Mucosa of descending colon (tissue), 3 donors: ENCODE measurements around the gene COG5. TPM values are rescaled to one million over a fixed set of nuclear protein-coding genes. Genes with fewer than 3 reads are reported as not detected.

Source experiments
- ATAC-seq: fragments of 200-7000 bp; cut with Tn5 transposase; one replicate; pipeline ENCODE4 v1.9.1; 2020; ENCODE audit warnings: mild to moderate bottlenecking, moderate library complexity
- DNase-seq, 3 donors: peaks; one replicate each; pipeline ENCODE4 v3.0.0-alpha.2; 2020
- H3K36me3 ChIP-seq: fragments of 200-600 bp; one replicate; pipeline ENCODE4 v1.8.0; 2021; ENCODE audit warnings: low read depth, mild to moderate bottlenecking
- H3K4me1 ChIP-seq: fragments of 200-600 bp; one replicate; pipeline ENCODE4 v1.8.0; 2021; ENCODE audit warnings: low read depth, mild to moderate bottlenecking
- H3K4me3 ChIP-seq: fragments of 200-600 bp; one replicate; pipeline ENCODE4 v1.8.0; 2021; ENCODE audit warnings: mild to moderate bottlenecking
- H3K9me3 ChIP-seq: fragments of 200-600 bp; one replicate; pipeline ENCODE4 v1.8.0; 2021; ENCODE audit warnings: mild to moderate bottlenecking
- CTCF ChIP-seq: fragments of 200-600 bp; IDR thresholded peaks from one replicate; pipeline ENCODE4 v1.8.0; 2022; ENCODE audit warnings: antibody characterized with exemption, mild to moderate bottlenecking
- intact Hi-C, 2 donors: fragments of 100-400 bp; cut with DNase I in 1 of 2; cut with micrococcal nuclease in 1 of 2; formaldehyde crosslinking; loops; one replicate each; pipeline versions ENCODE4 v1.11.0 to v1.11.1; 2022; cut with DNase I, micrococcal nuclease
- total RNA-seq, 3 donors: library from RNA; stranded (reverse); fragmentation: NEBNext Ultra II Directional in 2 of 3; extraction: Animal tissue kit (Norgen Biotek cat#: 25700) in 2 of 3; gene quantifications; one replicate each; pipeline versions ENCODE4 v1.2.1 to v1.2.4, GENCODE V29; 2021 to 2023
- donor health status: DM: no; HTN: no; CAD: no; lungs with moderate emphysema.
- donor health status: DM: no; HTN: no; CAD: no.
- donor health status: DM: no; HTN: yes; CAD: no.

The COG5 gene
- total RNA-seq, 3 donors from 2014 or later, result 46.8 to 56.4 (median 47.7) TPM

GRCh38 chr7:107505362-107505761 is 58.4 kb downstream of the COG5 start:
- peaks cover 3% of the 10 kb centered on the region for H3K4me1 ChIP-seq
- intact Hi-C loops, result no loop called here
- DNase-seq (no peak), ATAC-seq (no peak)
- H3K4me3 ChIP-seq, result no peak overlapping the region
- H3K36me3 ChIP-seq, result no peaks in the 10 kb centered on the region
- H3K9me3 ChIP-seq, result no peaks in the 10 kb centered on the region
- TF ChIP-seq CTCF, result no peak

- intact Hi-C loops, result no loop called here
- peaks cover 3% of the 10 kb centered on the region for H3K4me1 ChIP-seq
Measured at GRCh38 chr7:107503687-107504086, 60.0 kb downstream of the COG5 start.

GRCh38 chr7:107502797-107503196 is 60.9 kb downstream of the COG5 start:
- no peaks in the 10 kb centered on the region for H3K36me3 ChIP-seq
- H3K4me1 ChIP-seq, result peaks cover 3% of the 10 kb centered on the region
- DNase-seq (no peak), ATAC-seq (no peak)
- intact Hi-C loops, result no loop called here
- H3K4me3 ChIP-seq, result no peak overlapping the region
- H3K9me3 ChIP-seq, result no peaks in the 10 kb centered on the region
- TF ChIP-seq CTCF, result no peak

More at GRCh38 chr7:107503687-107504086, 60.0 kb downstream of the COG5 start:
- DNase-seq, result no peak
- no peaks in the 10 kb centered on the region for H3K9me3 ChIP-seq
- ATAC-seq, result no peak
- no peak overlapping the region for H3K4me3 ChIP-seq
- no peak for TF ChIP-seq CTCF
- no peaks in the 10 kb centered on the region for H3K36me3 ChIP-seq

- DNase-seq, result no peak
- intact Hi-C loops, result no loop called here
- TF ChIP-seq CTCF, result no peak
- Histone ChIP-seq H3K36me3 (no peaks in the 10 kb centered on the region), H3K4me3 (no peak overlapping the region), H3K9me3 (no peaks in the 10 kb centered on the region), H3K4me1 (peaks cover 3% of the 10 kb centered on the region)
- no peak for ATAC-seq
Measured at GRCh38 chr7:107502154-107502553, 61.6 kb downstream of the COG5 start.

GRCh38 chr7:107501593-107501992 is 62.1 kb downstream of the COG5 start:
- intact Hi-C loops, result no loop called here
- no peak for TF ChIP-seq CTCF
- peak; percentile 26 for ATAC-seq

GRCh38 chr7:107499731-107500130 is 64.0 kb downstream of the COG5 start:
- no peak for TF ChIP-seq CTCF
- intact Hi-C loops, result no loop called here
- H3K4me3 ChIP-seq, result no peak overlapping the region
- DNase-seq (no peak), ATAC-seq (no peak)
- no peaks in the 10 kb centered on the region for H3K9me3 ChIP-seq
- H3K4me1 ChIP-seq, result no peaks in the 10 kb centered on the region
- no peaks in the 10 kb centered on the region for H3K36me3 ChIP-seq

More at GRCh38 chr7:107501593-107501992, 62.1 kb downstream of the COG5 start:
- Histone ChIP-seq H3K36me3 (no peaks in the 10 kb centered on the region), H3K4me3 (no peak overlapping the region), H3K9me3 (no peaks in the 10 kb centered on the region), H3K4me1 (peaks cover 3% of the 10 kb centered on the region)
- peak in 1 of 3 donors; percentile 62 for DNase-seq
